Right lobe of liver (tissue), 6 donors: ENCODE measurements around the gene KRT34. TPM values are rescaled to one million over a fixed set of nuclear protein-coding genes. Genes with fewer than 3 reads are reported as not detected.

ENCODE experiments used
- ATAC-seq, 4 donors: fragments of 200-7000 bp; cut with Tn5 transposase; one replicate each; pipeline ENCODE4 v1.9.1; 2020; ENCODE audit warnings: mild to moderate bottlenecking in 4 of 4, moderate library complexity in 4 of 4
- DNase-seq, 3 donors: peaks; one replicate each; pipeline ENCODE4 v3.0.0-alpha.2; 2020
- H3K27ac ChIP-seq, 3 donors: fragments of 200-600 bp; one replicate each; pipeline ENCODE4 v1.8.0; 2022
- H3K27me3 ChIP-seq, 2 donors: fragments of 200-600 bp; one replicate each; pipeline ENCODE4 v1.8.0; 2022
- H3K36me3 ChIP-seq, 4 donors: fragments of 200-600 bp; sonication (generic) in 1 of 4; one replicate each; pipeline versions ENCODE4 v1.5.1 to v1.8.0; 2017 to 2022; ENCODE audit warnings: control low read depth in 1 of 4
- H3K4me1 ChIP-seq, 4 donors: fragments of 200-600 bp; sonication (generic) in 1 of 4; one replicate each; pipeline versions ENCODE4 v1.5.1 to v1.8.0; 2017 to 2022; ENCODE audit warnings: control low read depth in 1 of 4
- H3K4me3 ChIP-seq, 3 donors: fragments of 200-600 bp; one replicate each; pipeline ENCODE4 v1.8.0; 2022
- H3K9me3 ChIP-seq, 4 donors: fragments of 200-600 bp; sonication (generic) in 1 of 4; one replicate each; pipeline versions ENCODE4 v1.5.1 to v1.8.0; 2017 to 2022; ENCODE audit warnings: control low read depth in 1 of 4
- CTCF ChIP-seq, 4 donors: fragments of 200-600 bp in 3 of 4; fragments of 450-650 bp in 1 of 4; IDR thresholded peaks; one replicate each; pipeline versions ENCODE4 v1.5.1 to v1.8.0; 2016 to 2022; ENCODE audit warnings: antibody characterized with exemption in 4 of 4, mild to moderate bottlenecking in 2 of 4
- POLR2A ChIP-seq: fragments of 450-650 bp; IDR thresholded peaks from one replicate; pipeline ENCODE4 v1.6.1; 2017; ENCODE audit warnings: antibody characterized with exemption, mild to moderate bottlenecking
- WGBS: methylation state at CpG from one replicate; pipeline ENCODE4 v1.1.6; 2018; ENCODE audit warnings: low coverage, low lambda C conversion rate; ENCODE audit not compliant: insufficient coverage; ENCODE audit errors: missing lambda C conversion rate; 5-methylcytosine and 5-hydroxymethylcytosine counted together
- intact Hi-C, 2 donors: fragments of 100-400 bp; cut with DNase I; formaldehyde crosslinking; loops; one replicate each; pipeline versions ENCODE4 v1.11.2 to v1.14.1; 2022
- total RNA-seq, 6 experiments: library from RNA; depleted of rRNA in 2 of 6; stranded (reverse); fragments of >200 nt in 2 of 6; fragmentation: NEBNext Ultra II Directional in 3 of 6; extraction: Animal tissue kit (Norgen Biotek cat#: 25700) in 3 of 6; gene quantifications; one replicate each; pipeline versions ENCODE4 v1.1.0 to v1.2.4, GENCODE V29; 2016 to 2023
- donor health status: DM: no; HTN: yes; CAD: no.
- donor health status: DM: no; HTN: no; CAD: no.
- donor health status: DM: no; HTN: no; CAD: no.
- donor health status: DM: no; HTN: yes; CAD: no.
- donor health status: DM: no; HTN: yes; CAD: no.

Gene KRT34
- total RNA-seq, 6 experiments from 2014 or later = not detected

GRCh38 chr17:41403404-41404023, 21.4 kb upstream of the KRT34 start:
- Histone ChIP-seq H3K9me3 (no peaks in the 10 kb centered on the region), H3K36me3 (no peaks in the 10 kb centered on the region)

GRCh38 chr17:41402161-41402560, 20.1 kb upstream of the KRT34 start:
- Histone ChIP-seq H3K27me3 (no peaks in the 10 kb centered on the region), H3K4me3 (no peak overlapping the region), H3K27ac (no peak overlapping the region), H3K9me3 (no peaks in the 10 kb centered on the region), H3K36me3 (no peaks in the 10 kb centered on the region), H3K4me1 (no peaks in the 10 kb centered on the region)
- TF ChIP-seq POLR2A = no peak
- no peak for TF ChIP-seq CTCF (IDR thresholded peaks at IDR 0.05)
- 79% methylated on average over 5 of the region's 5 CpGs for WGBS
- ATAC-seq (no peak), DNase-seq (no peak)
- intact Hi-C loops = no loop called here

More at GRCh38 chr17:41403404-41404023, 21.4 kb upstream of the KRT34 start:
- Histone ChIP-seq H3K4me1 (no peaks in the 10 kb centered on the region), H3K4me3 (no peak overlapping the region), H3K27ac (no peak overlapping the region), H3K27me3 (no peaks in the 10 kb centered on the region)
- 59% methylated on average over 2 of the region's 4 CpGs for WGBS
- intact Hi-C loops = no loop called here
- DNase-seq = no peak
- ATAC-seq = no peak
- TF ChIP-seq POLR2A (no peak), CTCF (IDR thresholded peaks at IDR 0.05) (no peak)

- H3K27ac ChIP-seq = no peak within 1 kb of the TSS
- no peaks in the 10 kb centered on the region for H3K4me1 ChIP-seq
- intact Hi-C loops = no loop called here
- H3K4me3 ChIP-seq = no peak within 1 kb of the TSS
- no peaks in the 10 kb centered on the region for H3K36me3 ChIP-seq
- H3K9me3 ChIP-seq = no peaks in the 10 kb centered on the region
- WGBS = 70% methylated on average over 2 of the region's 16 CpGs
- DNase-seq (no peak), ATAC-seq (no peak)
- no peaks in the 10 kb centered on the region for H3K27me3 ChIP-seq
- no peak for TF ChIP-seq CTCF (IDR thresholded peaks at IDR 0.05)
- TF ChIP-seq POLR2A = no peak
Measured at GRCh38 chr17:41396996-41397660, 15.0 kb upstream of the KRT34 start, which contains the start of gene KRT31. TSS of gene KRT31 (minus strand) at chr17:41397608. CDS start at chr17:41397539, 69 bp downstream.

GRCh38 chr17:41396340-41396739, 14.2 kb upstream of the KRT34 start:
- WGBS = 88% methylated on average over 5 of the region's 7 CpGs
- Histone ChIP-seq H3K4me3 (no peak overlapping the region), H3K27me3 (no peaks in the 10 kb centered on the region), H3K36me3 (no peaks in the 10 kb centered on the region), H3K4me1 (no peaks in the 10 kb centered on the region), H3K27ac (no peak overlapping the region), H3K9me3 (no peaks in the 10 kb centered on the region)
- TF ChIP-seq POLR2A (no peak), CTCF (IDR thresholded peaks at IDR 0.05) (no peak)
- no peak for ATAC-seq
- no peak for DNase-seq
- intact Hi-C loops = no loop called here
